DLD1 (cell line): ENCODE data around the gene KIF3A.
"Not testable (repeated sequence)": the region's sequence is repeated elsewhere in the genome, so short reads cannot be mapped to it uniquely, and the experiment has no call there.

Experiments used
- in situ Hi-C: cut with HindIII; loops from 2 replicates; pipeline ENCODE4 v1.10.0; 2017; ENCODE audit warnings: low sequenced_read_pairs

The KIF3A gene

DNA sequence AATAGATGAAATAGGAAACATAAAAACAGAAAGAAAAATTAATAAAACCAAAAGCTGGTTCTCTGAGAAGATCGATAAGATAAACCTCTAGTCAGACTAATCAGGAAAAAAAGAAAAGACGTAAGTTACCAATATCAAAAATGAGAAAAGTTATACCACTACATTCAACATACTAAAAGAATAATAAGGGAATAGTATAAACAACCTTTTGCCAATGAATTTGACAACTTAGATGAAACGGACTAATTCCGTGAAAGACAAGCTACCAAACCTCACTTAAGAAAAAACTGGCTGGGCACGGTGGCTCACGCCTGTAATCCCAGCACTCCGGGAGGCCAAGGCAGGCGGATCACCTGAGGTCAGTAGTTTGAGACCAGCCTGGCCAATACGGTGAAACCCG lies 7.5 kb downstream of the KIF3A start:
- in situ Hi-C loops: no loop called here

DNA sequence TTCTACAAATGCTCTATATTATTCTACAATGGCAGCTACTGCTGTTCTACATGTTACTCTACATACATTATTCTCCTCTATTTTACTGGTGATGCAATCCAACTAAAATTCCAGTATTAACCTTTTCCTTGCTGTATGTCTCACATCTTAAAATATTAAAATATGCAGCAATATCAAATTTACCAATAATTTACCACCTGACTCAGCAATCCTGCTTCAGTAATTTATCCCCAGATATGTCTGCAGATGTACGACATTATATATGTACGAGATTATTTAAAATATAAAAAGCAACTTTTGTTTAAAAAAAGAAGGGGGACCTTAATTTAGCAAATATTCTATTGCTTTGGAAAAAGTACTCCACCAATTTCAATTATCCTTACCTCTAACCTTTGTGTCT lies 11.6 kb downstream of the KIF3A start:
- in situ Hi-C loops: no loop called here

DNA sequence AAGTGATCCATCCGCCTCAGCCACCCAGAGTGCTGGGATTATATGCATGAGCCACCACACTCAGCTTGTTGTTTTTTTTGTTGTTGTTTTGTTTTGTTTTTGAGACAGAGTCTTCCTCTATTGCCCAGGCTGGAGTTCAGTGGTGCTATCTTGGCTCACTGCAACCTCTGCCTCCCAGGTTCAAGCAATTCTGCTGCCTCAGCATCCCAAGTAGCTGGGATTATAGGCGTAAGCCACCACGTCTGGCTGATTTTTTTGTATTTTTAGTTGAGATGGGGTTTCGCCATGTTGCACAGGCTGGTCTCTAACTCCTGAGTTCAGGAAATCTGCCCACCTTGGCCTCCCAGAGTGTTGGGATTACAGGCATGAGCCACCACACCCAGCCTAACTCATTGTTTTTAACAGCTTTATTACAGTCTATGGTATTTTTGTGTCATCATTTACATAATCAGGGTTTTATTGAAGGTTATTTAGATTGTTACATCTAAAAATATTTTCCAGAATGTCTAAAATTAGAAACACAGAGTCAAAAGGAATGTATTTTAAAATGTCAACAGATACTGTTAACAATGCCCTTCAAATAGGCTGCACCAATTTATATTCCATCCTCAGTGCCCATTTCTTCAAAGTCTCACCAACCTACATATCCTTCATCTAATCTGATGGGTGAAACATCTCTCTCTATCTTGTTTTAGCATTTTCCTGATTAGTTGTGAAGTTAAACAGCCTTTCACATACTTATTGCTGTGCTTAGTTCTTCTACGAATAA lies 18.6 kb downstream of the KIF3A start:
- in situ Hi-C loops: no loop called here

DNA sequence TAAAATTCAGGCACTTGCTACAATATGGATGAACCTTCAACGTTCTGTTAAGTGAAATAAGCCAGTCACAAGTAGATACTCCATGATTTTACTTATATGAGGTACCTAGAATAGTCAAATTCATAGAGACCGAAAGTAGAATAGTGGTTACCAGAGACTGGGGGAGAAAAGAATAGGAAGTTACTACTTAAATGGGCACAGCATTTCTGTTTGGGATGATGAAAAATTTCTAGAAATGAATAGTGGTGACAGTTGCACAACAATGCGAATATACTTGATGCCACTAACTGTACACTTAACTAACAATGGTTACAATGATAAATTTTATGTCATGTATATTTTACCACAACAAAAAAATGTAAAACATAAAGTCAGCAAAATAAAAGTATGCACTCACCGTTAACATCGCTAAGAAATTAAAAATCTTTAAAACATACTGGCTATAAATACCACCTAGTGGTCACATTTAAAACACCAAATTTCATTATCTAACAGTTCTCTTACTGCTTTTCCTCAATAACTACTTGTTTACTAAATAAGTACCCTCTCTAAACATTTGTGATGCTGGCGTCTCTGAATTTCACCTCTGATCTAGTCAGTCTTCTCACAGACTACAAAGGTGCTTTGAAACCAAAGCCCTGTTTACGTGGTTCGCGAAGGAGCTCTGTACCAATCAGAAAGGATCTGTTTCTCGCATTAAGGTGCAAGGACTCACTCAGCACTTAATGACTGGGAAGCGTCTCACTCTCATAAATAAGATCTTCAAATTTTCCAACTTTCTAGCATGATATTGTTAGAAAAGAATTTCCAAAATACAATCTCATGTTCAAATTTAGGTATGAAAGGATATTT lies 22.7 kb downstream of the KIF3A start:
- in situ Hi-C loops: no loop called here

DNA sequence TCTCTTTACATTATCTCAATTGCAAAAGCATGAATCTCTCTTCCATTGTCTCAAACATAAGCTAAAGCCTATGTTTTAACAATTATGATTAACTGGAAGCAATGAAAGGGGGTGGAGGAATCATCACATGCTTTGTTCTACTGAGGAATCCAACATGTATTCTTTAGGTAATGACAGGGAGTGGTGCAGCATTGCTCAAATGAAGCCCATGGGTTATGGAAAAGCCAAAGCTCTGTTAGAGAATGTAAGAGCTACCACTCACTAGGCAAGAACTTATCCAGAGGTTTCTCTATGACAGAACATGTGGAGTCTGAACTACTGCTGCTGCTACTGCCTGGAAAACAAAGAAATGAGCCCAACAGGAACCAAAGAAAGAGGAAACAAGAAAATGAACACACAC lies 28.7 kb downstream of the KIF3A start:
- in situ Hi-C loops: no loop called here

DNA sequence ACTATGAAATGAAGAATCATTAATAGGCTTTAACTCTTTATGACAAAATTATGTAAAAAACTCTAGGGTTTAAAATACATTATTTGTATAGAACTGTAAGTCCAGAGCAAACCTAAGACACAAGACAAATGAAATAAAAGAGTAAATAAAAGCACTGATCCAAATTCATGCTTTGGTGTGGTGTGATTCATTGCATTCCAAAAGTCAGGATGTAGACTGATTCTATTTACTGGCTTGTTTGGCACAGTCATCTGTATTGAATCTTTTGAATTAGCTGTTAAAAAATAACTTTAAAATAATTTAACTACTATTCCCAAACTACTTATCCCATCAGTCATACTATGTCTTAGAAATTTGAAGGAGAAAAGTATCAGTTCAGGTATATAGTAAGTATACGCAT lies 32.5 kb downstream of the KIF3A start:
- in situ Hi-C loops: no loop called here

DNA sequence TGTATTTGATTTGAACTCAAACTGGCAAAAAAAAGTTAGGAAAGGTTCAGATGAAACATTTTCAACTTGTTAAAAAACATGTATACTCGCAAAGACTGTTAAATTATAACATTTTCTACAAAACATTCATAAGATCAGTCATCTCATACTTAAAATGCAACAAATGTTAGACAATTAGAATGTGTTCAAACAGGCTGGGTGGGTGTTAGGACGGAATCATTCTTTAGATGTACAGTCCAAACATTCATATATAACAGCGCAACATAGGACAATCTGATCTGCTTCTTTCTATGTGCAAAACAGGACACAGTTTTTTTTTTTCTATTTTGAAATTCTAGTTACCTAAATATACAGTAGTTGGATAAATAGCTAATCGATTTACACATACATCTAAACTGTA lies 41.4 kb downstream of the KIF3A start:
- in situ Hi-C loops: no loop called here

DNA sequence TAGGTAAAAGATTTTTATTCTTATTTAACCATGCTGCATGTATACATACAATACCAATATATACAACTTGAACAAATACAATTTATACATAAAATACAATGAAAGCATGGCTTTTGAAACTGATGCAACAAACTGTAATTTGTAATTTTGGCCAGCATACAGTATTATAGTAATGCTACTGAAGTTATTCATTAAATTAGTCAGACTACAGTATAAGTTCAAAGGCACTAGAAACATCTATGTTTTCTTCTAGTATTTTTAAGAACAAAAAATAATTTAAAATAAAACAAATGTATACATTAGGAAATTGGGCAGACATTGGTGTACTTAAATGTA lies 44.7 kb downstream of the KIF3A start:
- in situ Hi-C loops: no loop called here

DNA sequence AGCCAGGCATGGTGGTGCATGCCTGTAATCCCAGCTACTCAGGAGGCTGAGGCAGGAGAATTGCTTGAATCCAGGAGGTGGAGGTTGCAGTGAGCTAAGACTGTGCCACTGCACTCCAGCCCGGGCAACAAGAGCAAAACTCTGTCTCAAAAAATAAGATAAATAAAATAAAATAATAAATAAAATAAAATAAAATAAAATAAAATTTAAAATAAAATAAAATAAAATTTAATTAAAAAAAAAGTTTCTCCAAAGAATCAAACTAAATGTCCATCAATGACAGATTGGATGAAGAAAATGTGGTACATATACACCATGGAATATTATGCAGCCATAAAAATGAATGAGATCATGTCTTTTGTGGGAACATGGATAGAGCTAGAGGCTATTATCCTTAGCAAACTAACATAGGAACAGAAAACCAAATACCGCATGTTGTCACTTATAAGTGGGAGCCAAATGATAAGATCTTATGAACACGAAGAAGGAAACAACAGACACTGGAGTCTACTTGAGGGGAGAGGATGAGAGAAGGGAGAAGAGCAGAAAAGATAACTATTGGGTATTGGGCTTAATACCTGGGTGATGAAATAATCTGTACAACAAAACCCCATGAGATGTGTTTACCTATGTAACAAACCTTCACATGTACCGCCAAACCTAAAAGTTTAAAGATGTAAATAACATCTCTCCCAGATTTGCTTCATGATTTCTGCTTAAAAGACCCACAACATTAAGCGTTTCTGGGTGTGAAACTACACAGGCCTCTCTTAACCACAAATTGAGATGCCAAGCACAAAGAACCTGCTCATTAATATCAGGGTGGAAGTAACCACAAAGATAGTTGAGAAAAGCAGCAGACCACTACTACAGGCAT lies 45.4 kb downstream of the KIF3A start:
- in situ Hi-C loops: not testable (repeated sequence)

DNA sequence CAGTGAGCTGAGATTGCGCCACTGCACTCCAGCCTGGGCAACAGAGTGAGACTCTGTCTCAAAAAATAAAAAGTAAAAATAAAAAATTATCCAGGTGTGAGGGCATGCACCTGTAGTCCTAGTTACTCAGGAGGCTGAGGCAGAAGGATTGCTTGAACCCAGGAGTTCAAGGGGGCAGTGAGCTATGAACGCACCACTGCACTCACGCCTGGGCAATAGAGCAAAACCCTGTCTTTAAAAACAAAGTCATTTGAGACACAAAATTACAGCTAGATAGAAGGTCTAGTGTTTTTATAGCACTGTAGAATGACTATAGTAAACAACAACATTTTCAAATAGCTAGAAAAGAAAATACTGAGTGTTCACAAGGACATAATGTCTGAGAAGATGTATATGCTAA lies 47.2 kb downstream of the KIF3A start:
- in situ Hi-C loops: no loop called here

DNA sequence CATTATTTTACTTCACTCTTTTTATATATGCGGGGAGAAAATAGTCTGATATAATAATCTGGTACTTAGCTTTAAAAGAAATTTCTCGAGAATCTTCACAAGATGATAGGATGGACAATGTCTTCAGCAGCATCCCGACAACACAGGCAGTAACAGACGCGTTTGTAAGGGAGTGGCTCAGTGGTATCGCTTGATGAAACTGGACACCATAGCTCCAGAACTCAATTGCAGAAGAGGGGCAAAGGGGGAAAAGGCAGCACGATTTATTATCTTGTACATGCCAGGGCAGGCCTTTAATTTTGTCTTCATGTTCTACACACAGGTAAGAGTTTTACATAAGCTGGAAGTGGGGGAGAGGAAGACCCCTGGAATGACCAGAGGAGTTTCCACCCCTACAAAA lies 47.8 kb downstream of the KIF3A start:
- in situ Hi-C loops: no loop called here

DNA sequence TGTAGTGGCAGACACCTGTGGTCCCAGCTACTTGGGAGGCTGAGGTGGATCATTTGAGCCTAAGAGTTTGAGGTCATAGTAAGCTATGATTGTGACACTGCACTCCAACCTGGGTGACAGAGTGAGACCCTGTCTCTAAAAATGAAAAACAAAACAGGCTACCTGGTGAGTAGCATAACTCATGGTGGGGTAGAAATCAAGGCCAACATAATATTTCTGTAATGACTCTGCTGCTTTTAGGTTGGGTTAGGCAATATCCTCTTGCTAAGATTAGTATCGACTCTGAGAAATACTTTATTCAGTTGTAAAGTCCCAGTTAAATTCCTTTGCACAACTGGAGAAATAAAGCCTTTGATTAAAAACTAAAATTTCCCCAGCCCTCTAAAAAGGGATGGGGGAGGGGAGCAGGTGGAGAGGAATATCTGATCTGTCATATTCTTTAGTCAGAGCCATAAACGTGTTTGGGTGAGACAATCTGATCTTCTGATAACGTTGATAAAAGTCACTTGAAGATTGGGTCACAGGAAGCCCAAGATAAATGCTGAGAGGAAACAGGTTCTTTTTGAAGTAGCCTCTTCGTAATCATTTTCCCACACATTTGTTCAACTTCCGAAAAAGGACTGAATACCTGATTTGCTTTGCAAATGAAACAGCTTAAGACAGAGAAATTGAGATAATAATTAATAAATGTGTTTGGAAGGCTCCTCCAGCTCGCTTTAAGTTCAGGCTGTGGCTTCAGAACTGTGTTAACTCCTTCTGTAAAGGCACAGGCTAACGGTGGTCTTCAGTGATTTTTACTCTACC lies 48.6 kb downstream of the KIF3A start:
- in situ Hi-C loops: no loop called here

DNA sequence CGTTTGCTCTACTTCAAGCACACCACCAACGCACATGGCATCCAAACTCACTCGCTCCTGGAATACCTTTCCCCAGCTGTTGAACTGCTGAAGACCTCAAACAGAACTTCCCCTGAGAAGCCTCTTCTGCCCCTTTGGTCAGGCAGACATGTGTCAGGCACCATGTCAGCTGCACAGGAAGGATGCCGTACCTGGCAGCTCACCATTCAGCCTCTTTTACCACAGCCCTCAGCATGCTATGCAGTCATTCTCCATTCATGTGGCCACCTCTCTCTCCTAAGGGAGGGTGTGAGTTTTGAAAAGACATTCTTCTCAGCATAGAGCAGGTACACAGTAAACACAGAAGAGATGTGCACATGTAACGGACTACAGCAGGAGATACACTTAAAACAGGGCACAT lies 49.4 kb downstream of the KIF3A start:
- in situ Hi-C loops: no loop called here

DNA sequence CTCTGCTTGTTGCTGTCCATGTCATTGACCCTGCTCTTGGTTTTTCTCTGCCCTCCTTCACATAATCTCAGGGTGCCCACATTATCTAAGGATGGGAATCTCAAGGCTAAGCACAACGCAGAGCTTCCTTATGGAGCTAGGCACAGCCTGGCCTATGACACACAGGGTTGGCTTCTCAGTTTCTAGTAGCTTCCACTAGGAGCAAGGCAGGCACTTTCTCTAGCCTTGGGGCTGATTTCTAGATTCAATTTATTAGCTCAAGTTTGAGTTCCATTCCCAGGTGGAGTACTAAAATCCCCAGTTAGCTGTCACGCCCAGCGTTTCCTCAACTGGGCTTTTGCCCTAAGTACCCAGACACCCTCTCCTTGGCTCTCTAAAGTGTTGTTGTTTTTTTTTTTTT lies 51.2 kb downstream of the KIF3A start:
- in situ Hi-C loops: no loop called here

DNA sequence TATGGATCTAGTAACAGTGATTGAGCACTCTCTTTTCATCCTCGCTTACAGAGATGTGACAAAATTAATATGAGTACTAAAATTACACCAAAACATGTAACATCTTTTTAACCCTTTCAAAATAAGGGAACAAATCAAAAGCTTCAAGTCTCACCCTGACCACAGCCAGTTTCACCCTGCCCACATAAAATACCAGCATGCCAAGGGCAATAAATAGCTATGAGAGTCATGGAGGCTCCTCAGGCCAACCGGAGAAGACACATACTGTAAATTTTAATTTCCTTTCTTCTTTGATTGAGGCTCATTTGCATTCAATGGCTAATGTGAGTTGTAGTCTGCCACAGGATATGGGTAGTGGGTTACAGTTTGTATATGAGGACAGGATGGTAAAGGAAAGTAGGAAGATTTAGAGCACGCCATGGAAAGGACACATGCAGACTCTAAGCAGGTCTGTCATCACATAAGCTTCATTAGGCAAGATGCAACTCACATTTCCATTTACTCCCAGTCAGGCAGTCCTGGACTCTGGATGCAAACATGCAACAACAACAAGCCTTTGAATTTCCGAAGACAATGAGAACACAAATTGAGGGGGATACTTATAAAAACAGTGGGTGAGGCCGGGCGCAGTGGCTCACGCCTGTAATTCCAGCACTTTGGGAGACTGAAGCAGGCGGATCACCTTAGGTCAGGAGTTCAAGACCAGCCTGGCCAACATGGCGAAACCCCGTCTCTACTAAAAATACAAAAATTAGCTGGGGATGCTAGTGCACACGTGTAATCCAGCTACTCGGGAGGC lies 52.2 kb downstream of the KIF3A start:
- in situ Hi-C loops: no loop called here

DNA sequence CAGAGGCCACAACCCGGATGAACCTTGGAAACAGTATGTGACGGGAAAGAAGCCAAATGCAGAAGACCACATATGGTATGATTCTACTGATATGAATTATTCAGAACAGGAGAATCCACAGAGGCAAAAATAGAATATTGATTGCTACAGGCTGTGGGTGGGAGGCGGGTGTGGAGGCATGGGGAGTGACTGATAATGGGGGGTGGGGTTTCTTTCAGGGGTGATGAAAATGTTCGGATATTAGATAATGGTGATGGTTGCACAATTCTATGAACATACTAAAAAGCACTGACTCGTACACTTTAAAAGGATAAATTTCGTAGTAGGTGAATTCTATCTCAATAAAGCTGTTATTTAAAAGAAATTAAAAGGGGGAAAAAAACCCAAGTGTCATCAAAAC lies 52.9 kb downstream of the KIF3A start:
- in situ Hi-C loops: no loop called here

DNA sequence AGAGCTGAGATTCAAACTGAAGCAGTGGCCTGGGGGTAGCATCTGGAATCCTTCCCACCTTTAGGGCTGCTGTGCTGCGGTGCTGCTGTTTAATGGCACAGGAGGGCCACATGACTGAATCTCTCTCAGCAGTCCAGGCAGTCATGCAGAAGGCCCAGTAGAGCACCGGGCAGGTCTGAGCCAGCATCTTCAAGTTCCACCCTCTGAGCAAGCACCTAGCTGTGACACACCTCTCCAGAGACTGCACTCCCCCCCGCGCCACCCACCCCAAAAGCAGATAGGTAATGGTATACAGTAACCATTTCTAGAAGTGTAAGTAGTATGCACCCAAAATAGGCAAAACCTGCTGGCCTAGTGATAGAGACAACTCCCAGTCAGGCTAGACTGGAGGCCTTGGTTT lies 55.4 kb downstream of the KIF3A start:
- in situ Hi-C loops: no loop called here

DNA sequence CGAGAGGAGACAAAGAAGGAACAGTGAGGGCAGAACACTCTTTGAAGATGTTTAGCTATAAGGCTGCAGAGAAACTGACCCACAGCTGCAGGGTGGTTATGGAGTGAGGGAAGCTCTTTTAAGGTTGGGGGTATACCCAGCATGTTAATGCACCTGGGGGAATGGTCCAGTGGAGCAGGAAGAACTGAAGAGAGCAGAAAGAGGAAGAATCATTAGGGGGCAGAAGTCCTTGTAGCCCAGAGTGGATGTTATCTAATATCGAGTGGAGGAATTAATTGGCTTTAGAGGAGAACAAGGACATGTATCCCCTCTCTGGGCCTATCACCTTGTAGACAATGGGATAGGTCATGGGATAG lies 55.9 kb downstream of the KIF3A start:
- in situ Hi-C loops: no loop called here

DNA sequence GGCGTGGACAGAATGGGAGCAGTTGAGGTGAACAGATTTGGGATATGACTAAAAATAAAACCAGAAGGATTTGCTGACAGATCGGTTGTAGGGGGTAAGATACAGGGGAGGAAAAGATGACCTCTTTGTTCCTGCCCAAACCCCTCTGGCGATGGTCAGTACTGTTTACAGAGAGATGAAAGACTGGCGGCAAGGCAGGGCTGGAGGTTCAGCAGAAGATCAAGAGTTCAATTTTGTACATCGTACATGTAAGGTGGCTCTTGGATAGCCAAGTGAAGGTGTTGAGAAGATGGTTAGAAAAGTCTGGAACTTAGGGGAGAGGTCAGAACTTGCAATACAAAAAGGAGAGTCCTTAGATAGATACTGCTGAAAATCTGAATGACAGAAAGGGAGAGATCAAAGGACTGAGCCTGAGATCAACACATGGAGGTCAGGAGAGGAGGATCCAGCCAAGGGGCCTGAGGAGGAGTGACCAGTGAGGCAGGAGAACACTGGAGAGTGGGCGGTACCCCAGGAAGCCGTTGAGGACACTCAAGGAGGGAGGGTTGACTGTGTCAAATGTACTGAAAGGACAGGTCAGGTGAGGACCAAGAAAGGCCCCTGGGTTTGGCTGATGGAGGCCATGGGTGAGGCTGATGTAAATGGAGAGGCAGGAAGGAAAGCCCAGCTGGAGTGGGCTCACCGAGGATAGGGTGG lies 56.4 kb downstream of the KIF3A start:
- in situ Hi-C loops: no loop called here
